NCI-H1417 (cell line): ENCODE results near the gene TMEM186.
"Not testable (repeated sequence)": the region's sequence is repeated elsewhere in the genome, so short reads cannot be mapped to it uniquely, and the experiment has no call there.

Source experiments
- DNase-seq, 3 experiments: peaks; one replicate each; lab custom pipeline; 2025; lab: John Stamatoyannopoulos, UW

Gene TMEM186

GRCh38 chr16:8774208-8774607 is 23.2 kb downstream of the TMEM186 start:
- DNase-seq, result no peak

GRCh38 chr16:8773537-8773936 is 23.9 kb downstream of the TMEM186 start:
- no peak for DNase-seq

GRCh38 chr16:8768692-8769091 is 28.7 kb downstream of the TMEM186 start:
- no peak for DNase-seq

GRCh38 chr16:8768283-8768682 is 29.2 kb downstream of the TMEM186 start:
- DNase-seq, result no peak

- DNase-seq, result no peak
Observed at GRCh38 chr16:8767176-8767575, 30.3 kb downstream of the TMEM186 start.

- DNase-seq, result no peak
Observed at GRCh38 chr16:8764525-8765250, 32.8 kb downstream of the TMEM186 start.

GRCh38 chr16:8763899-8764298 is 33.5 kb downstream of the TMEM186 start:
- DNase-seq, result no peak

GRCh38 chr16:8763083-8763482 is 34.4 kb downstream of the TMEM186 start:
- no peak for DNase-seq

GRCh38 chr16:8762254-8762653 is 35.2 kb downstream of the TMEM186 start:
- no peak for DNase-seq

- no peak for DNase-seq
Observed at GRCh38 chr16:8761078-8761477, 36.4 kb downstream of the TMEM186 start.

GRCh38 chr16:8760021-8760420 is 37.4 kb downstream of the TMEM186 start:
- DNase-seq, result no peak

- DNase-seq, result no peak
Observed at GRCh38 chr16:8758022-8758421, 39.4 kb downstream of the TMEM186 start.

- DNase-seq, result no peak
Observed at GRCh38 chr16:8756755-8757154, 40.7 kb downstream of the TMEM186 start.

- no peak for DNase-seq
Observed at GRCh38 chr16:8753416-8754054, 43.9 kb downstream of the TMEM186 start.

- DNase-seq, result no peak
Observed at GRCh38 chr16:8752706-8753105, 44.7 kb downstream of the TMEM186 start.

- DNase-seq, result no peak
Observed at GRCh38 chr16:8751481-8752311, 45.7 kb downstream of the TMEM186 start.

- DNase-seq, result not testable (repeated sequence)
Observed at GRCh38 chr16:8748944-8749343, 48.5 kb downstream of the TMEM186 start.
